Activated CD4-positive, alpha-beta T cell treated with anti-CD3 and anti-CD28 coated beads for 24 hours (primary cell): Measurements from ENCODE around the gene FADS3.

Experiments used
- DNase-seq, 2 donors: peaks; one replicate each; pipeline ENCODE4 v3.0.0-alpha.2; 2020; ENCODE audit warnings: low read depth in 2 of 2

Gene FADS3

DNA sequence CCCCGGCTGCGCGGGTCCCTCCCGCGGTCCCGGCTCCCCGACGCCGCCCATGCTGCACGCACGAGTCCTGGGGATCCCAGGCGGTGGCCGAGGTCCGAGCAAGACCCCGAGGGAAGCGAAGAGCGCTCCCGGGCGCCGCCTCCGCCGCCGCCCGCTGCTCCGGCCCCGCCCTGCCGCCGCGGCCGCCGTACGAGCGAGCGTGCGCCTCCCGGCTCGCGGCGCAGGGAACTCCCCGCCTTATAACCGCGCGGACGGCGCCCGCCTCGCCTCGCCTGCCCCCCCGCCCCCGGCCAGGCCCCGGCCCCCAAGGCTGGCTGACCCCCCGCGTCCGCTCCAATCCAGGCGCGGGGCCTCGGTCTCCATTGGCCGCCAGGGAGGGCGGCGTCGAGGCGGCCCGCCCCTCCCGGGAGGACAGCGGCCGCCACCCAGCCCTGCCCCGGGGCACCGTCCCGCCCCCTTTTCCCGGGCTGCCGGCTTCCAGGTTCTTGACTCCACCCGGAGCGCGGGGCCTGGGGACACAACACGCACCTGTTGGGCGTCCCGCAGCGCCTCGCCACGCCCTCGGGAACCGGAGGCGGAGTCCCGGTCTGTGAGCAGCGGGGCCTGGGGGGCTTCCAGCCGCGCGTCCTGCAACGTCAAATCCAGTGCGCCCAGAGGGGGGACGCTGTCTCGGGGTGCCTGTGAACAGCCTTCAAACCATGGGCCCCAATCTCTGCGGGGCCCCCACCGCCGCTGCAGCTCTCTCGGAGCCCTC, at the start of gene FADS3:
TSS of gene FADS3 (minus strand) at position 215 of the 754 bp plus-strand sequence. CDS start at position 51, 164 bp downstream.
- DNase-seq, result peak; percentile 21 to 54

GRCh38 chr11:61940466-61940865, 49.1 kb upstream of the FADS3 start:
- DNase-seq, result no peak

- DNase-seq, result no peak
These were observed 44.5 kb upstream of the FADS3 start for GRCh38 chr11:61935861-61936260.

DNA sequence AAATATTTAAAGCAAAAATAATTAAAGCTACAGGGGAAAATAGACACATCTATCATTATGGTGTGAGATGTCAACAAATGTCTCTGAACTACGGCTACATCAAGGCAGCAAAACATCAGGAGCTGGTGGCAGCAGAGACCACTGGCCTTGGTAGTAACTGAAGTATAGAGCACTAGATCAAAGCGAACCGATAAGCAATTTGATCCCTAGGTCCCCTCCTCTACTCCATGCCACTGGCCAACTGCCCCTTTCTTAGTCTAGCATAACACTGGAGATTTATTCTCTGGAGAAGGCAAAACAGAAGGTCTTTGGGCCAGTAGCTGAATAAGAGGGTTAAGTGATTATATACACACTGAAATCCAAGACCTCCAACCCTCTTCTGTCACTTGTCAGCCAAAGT, 39.6 kb upstream of the FADS3 start:
- no peak for DNase-seq

DNA sequence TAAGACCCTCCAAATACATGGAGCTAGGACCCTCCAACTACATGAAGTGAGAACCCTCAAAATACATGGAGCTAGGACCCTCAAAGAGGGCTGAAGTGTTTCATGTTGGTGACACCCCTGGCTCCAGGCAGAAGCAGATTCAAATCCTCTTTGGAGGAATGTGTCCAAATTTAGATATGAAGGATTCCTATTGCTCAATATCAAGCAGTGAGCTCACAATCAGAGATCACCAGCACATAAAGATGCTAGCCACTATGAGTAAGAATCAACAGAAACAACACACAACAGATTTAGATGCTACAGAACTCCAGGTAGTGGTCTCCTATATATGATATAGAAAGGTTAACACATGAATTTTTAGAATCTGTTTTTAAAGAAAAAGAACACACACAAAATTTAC, 37.3 kb upstream of the FADS3 start:
- DNase-seq, result no peak

GRCh38 chr11:61927501-61927900, 36.2 kb upstream of the FADS3 start:
- DNase-seq, result no peak

- DNase-seq, result no peak
These were observed 34.9 kb upstream of the FADS3 start for GRCh38 chr11:61926235-61926634.

DNA sequence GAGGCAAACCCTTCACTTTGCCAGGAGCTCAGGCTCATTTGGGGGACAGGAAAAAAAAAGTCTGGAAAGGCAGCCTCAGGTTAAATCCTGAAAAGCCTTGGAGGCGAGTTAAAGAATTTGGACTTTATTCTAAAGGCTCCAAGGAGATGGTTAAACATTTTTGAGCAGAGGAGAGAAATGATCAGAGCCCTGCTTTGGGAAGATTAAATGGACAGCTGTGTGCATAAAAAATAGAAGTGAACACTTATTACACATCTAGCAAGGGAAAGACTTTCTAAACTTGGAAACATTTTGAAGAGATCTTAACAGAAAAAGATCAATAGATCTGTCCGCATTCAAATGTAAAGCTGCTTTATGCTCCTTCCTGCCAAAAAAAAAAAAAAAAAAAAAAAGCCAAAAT, 34.4 kb upstream of the FADS3 start:
- DNase-seq, result no peak

- DNase-seq, result no peak
These were observed 32.7 kb upstream of the FADS3 start for GRCh38 chr11:61924064-61924455.

DNA sequence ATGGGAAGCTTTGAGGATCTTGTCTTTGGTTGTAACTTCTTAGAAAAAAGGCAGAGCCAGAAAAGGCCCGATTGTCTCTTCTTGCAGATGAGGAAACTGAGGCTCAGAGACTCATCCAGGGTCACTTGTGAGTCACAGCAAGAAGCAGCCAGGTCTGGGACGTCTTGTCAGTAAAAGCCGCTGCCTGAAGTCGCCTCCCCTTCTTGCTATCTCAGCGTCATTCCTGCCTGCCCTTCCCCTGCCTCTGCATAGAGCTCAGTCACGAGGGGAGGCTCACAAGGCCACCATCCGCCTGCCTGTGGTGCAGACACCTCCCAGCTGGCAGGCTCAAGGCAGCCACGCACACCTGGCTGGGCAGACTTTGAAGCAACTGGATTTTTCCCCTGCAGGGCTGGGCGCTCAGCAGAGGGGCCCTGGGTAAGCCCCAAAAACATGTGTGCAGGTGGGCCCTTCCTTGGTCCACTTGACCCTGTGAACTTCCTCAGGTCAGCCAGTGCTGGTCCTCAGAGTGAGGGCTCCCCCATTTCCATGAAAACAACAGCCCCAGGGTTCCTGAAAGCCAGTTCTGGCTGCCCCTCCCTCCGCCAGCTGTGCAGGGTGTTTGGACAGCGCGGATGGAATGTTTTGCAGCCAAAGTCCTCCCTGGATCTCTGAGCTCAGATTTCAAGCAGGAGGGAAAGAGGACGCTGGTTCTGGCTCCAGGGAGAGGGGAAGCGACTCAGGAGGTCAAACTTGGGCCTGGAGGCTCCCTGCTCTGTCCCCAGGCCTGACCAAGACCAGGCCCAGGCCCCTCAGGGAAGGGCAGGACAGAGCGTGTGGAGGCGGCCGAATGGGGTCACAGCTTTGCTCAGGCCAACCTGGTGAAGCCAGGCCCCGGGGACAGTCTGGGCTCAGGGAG, 32.1 kb upstream of the FADS3 start:
- no peak for DNase-seq

DNA sequence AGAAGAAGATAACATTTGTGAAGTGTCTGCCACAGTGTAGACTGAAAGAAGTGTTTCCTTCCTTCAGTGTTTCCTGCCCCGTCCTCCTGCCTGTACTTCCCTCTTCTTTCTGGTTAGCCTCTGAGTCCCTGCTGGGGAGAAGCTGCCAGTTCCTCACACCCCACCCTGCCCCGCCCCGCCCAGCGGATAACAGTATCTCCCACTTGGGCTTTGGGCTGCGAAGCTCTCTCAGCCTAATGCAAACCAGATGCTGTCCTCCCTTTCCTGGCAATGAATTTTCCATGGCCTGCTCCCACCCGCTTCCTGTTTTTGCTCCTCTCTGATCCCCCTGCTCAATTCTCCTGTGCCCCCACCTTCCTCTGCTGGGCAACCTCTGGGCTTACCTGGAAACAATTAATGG, 31.2 kb upstream of the FADS3 start:
- DNase-seq, result no peak

GRCh38 chr11:61921446-61921845, 30.1 kb upstream of the FADS3 start:
- DNase-seq, result no peak

- no peak for DNase-seq
These were observed 28.6 kb upstream of the FADS3 start for GRCh38 chr11:61919705-61920631.

GRCh38 chr11:61918938-61919704, 27.8 kb upstream of the FADS3 start:
- no peak for DNase-seq

GRCh38 chr11:61918251-61918937, 27.0 kb upstream of the FADS3 start:
- DNase-seq, result no peak

- no peak for DNase-seq
These were observed 26.2 kb upstream of the FADS3 start, which contains the start of gene RAB3IL1 for GRCh38 chr11:61917334-61918109. Gene RAB3IL1, minus strand, starts transcription at chr11:61917566. Its CDS starts 199 bp downstream, at chr11:61917367.

DNA sequence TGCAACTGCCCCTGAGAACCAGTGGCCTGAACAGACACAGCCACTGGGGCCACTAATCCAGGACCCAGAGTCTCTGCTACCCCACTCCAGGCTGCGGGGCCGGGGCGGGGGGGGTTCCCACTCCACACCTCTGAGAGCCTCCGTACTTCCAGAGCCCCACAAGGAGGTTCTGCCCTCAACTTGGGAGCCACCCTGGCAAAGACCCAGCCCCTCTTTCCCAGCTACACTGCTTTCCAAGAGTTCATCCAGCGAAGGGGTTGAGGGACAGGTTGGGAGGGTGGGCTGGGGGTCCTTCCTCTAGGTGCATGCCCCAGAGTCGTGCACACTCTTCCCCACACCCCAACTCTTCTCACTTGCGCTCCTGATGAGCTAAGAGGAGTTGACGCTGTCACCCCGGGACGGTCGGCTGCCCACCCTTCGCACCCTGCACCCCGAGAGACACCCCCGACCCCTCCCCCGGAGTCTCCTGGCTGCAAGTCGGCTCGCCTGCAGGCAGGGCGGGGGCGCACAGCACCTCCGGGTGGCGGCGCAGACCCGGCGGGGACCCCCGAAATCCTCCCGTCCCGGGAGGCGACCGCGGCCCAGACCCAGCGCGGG, 25.5 kb upstream of the FADS3 start:
- DNase-seq, result no peak

- no peak for DNase-seq
These were observed 23.3 kb upstream of the FADS3 start for GRCh38 chr11:61914471-61915171.
